NCI-H510A treated with DMSO at 0.1 percent for 48 hours (cell line): ENCODE measurements around the gene MYH3.

Experiments used
- DNase-seq: peaks from one replicate; lab custom pipeline; 2025; lab: John Stamatoyannopoulos, UW

MYH3 gene

DNA sequence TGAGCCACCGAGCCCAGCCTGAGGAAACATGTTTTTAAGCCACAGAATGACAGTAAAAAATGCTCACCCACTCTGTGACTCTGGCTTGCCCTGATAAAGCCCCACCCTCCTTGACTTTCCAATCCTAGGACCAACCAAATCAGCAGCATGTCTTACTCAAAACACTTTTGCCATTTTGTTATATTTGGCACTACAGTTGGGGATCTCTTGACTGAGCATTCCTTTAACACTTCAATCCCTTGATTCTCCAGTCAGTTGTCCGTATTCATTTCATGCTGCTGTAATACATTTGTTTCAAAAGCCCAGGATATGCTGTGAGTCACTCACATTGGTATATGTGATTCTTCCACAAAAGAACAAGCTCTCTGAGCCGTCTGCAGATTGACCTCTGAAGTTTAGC lies 8.2 kb downstream of the MYH3 start:
- DNase-seq = no peak

DNA sequence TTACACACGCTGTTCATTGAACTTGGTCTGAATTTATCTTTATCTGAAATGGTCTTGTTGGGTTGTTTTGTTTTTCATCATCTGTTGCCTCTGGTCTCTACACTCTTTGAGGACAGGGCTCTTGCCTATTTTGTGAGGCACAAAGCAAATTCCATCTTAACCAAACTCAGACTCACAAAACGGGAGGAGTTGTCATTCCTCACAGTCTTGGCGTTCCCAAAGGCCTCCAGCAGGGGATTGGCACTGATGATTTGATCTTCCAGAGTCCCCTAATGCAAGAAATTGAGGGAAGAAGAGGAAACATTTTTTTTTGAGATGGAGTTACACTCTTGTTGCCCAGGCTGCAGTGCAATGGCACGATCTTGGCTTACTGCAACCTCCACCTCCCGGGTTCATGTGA lies 8.7 kb downstream of the MYH3 start:
- no peak for DNase-seq

GRCh38 chr17:10646392-10646990 lies 10.6 kb downstream of the MYH3 start:
- peak; percentile 30 for DNase-seq

DNA sequence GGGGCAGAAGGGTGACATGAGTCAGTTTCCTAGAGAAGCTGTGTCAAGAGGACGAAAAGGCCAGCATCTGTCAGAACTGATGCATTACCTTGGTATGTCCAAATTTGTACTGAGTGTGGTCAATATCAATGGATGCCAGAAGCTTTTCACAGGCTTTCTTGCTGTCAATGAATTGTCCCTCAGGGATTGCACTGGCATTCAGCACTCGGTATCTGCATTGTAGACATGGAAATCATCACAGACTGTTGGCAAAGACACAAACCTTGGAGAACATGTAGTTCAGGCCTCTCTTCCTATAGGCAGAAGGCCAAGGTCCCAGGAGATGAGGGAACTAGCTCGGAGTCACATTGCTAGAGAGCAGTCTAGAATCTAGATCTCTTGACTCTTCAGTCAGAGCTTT lies 16.6 kb downstream of the MYH3 start:
- no peak for DNase-seq

DNA sequence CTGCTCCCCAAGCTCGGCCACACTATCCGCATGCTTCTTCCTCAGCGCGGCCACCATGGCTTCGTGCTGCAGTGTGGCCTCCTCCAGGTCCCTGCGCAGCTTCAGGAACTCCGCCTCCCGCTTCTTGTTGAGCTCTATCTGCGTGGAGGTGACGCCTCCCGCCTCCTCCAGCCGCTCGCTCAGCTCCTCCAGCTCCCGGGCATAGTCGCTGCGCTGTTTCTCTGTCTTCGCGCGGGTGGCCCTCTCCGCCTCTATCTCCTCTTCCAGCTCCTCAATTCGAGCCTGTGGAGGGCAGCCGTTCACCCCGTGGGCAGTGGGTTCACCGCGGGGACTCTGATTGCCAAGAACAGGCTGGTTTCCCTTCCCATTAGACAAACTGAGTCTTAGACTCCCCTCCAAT lies 19.0 kb downstream of the MYH3 start:
- no peak for DNase-seq

- no peak for DNase-seq
Measured at GRCh38 chr17:10635290-10635689, 21.8 kb downstream of the MYH3 start.

DNA sequence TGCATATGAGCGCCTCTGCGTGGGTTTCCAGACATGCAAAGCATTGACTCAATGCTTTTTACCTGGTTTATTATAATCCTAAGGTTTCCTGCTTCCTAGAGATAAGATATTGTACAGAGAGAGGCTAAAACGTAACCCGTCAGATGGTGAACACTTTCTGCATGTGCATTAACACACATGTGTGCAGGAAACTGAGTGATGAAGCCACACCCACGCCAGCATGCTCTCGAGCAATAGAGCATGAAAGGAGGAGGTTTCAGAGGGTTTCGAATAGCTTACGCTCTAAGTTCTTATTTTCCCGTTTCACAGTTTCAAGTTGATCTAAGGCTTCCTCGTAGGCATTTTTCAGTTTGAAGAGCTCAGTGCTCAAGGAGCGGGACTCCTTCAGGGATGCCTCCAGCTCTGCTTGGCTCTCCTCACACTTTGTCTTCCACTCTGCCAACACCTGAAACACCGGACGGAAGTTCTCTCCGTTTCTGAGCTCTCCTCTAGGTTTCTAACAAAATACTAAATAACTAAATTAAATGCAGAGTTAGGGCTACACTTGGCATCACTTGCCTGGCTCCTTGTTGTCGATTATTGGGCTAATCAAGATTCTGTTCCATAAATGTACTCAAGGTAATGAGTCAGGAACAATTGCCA lies 23.2 kb downstream of the MYH3 start:
- no peak for DNase-seq

- DNase-seq = no peak
Measured at GRCh38 chr17:10631701-10632100, 25.4 kb downstream of the MYH3 start.

DNA sequence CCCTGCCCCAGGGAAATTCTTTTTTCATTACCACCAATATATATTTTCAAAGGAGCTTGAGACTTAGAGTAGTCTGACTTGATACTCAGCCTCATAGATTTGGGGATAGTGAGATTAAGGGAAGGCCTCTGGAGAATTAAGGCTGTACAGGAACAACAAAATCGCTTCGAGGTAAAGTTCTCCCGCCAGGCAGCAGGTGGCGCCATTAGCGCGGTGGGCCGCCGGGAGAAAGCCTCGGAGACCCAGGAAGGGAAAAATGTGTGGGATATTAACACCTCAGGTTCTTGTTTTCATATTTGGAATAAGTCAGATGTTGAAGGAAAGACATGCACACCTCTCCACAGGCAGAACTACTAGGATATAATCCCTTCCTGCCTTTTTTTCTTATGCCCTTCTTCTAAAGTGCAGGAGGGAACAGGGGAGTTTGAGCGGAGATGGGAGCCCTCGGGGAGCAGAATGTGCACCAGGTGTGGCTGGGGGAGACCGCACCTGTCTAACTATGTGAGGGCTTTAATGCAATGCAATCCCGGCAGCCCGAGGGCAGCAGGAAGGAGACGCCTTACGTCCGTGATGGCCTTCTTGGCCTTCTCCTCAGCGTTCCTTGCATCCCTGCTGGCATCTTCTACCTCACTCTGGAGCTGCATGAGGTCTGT lies 25.9 kb downstream of the MYH3 start:
- no peak for DNase-seq

GRCh38 chr17:10629706-10630105 lies 27.4 kb downstream of the MYH3 start:
- no peak for DNase-seq

GRCh38 chr17:10628756-10629155 lies 28.4 kb downstream of the MYH3 start:
- DNase-seq = no peak

DNA sequence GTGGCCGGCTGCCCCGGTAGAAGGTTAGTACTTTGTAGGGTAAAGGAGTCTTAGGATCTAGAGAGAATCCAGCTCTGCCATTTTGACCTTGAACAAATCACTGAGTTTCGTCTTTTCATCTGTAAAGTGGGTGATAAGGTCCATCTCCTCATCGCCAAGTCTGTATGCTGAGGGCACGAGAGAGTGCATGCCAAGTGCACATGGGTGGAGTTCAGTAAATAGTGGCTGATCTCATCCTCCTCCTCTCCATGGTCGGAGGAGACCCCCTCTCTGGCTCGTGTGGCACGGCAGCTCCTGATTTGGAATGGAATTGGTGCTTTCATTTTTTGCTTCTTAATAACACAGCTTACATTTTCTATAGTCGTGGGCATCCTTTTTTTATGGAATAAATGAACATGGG lies 30.7 kb downstream of the MYH3 start:
- no peak for DNase-seq

GRCh38 chr17:10624969-10625368 lies 32.1 kb downstream of the MYH3 start:
- no peak for DNase-seq

DNA sequence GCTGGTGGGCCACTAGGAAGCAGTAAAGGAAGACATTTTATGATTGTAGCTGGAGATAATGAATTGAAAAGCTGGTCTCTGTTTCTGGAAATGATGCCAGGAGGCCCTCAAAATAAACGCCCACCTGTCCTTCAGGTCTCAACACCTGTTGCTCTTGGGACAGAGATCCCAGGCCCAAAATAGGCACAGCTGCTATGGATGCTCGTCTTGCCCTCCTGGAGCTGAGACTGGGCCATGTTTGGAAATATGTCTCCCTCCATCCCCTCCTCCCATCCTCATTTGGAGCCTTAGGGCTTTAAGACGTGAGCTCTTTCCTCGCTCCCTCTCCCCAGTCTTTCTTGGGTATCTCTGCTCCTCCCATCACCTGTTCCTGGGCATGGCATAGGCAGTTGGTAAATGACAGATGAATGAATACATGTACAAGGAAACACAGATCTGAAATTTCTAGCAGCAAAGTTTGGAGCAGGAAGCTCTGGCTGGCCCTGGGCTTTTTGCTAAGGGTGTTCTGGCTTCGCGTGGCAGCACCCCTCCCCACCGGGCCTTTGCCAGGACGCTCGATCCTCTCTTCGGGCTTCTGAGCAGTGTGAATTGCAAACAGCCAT lies 33.3 kb downstream of the MYH3 start:
- no peak for DNase-seq

GRCh38 chr17:10622617-10623485 lies 34.3 kb downstream of the MYH3 start:
- no peak for DNase-seq

DNA sequence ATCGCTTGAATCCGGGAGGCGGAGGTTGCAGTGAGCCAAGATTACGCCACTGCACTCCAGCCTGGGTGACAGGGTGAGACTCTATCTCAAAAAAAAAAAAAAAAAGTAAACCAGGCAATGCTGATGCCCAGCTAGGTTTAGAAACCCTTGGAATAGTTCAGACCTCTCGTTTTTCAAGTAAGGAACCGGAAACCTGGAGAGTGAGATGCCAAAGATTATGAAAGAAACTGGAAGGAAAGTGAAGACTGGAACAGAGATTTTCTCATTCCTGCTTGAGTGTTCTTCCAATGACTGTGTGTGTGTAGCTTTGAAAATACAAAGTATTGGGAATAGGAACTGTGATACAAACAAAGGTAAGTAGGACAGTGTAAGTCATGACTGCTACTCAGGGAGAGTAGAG lies 35.7 kb downstream of the MYH3 start:
- no peak for DNase-seq

DNA sequence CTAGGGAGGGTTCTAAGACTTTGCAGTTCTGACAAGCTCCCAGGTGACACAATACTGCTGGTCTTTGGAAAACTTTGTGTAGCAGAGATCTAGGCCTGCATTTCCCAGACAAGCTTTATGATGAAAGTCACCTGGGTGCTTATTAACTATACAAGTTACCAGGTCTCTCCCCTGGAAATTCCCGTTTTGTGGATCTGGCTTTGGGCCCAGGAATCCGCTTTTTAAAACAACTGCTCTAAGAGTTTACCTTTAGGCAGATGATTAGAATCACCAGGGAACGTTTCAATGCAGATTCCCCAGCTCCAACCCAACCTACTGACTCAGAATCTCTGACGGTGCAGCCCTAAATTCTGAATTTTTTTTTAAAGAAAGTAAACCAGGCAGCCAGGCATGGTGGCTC lies 36.3 kb downstream of the MYH3 start:
- DNase-seq = no peak

GRCh38 chr17:10618202-10618635 lies 38.9 kb downstream of the MYH3 start:
- peak; percentile 83 for DNase-seq

DNA sequence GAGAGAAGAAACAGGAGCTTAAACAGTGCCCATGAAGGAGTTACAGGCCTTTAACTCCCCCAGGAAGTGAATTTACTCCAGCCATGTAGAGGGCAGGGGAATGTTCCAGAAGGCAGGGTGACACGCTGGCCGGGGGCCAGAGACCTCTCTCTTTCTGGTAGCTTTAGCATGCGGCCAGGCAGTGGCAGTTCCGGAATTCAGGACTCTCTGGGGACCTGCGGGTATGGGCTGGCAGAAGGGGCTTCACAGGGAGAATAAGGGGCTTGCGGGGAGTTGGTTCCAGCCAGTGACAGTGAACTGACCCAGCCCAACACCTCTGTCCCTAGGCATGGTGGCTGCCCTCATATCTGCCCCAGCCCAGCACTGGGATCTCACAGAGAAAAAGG lies 40.0 kb downstream of the MYH3 start:
- DNase-seq = no peak

GRCh38 chr17:10616502-10617119 lies 40.5 kb downstream of the MYH3 start:
- peak; percentile 39 for DNase-seq

GRCh38 chr17:10614536-10615155 lies 42.5 kb downstream of the MYH3 start:
- DNase-seq = peak; percentile 3
